Neural cell (in vitro differentiated cells): ENCODE results near the gene GAS5. TPM values are rescaled to one million over a fixed set of nuclear protein-coding genes. Genes with fewer than 3 reads are reported as not detected.

ENCODE experiments used
- H2AFZ ChIP-seq: fragments of 200-600, 300-800 bp; sonication (generic), shearing (Covaris generic); 2 replicates; pipeline ENCODE4 v1.6.0; 2014; ENCODE audit warnings: low read depth, mild to moderate bottlenecking, antibody characterized with exemption, low read length, moderate library complexity
- H3F3A ChIP-seq: fragments of 200-600 bp; shearing (Covaris generic); 2 replicates; pipeline ENCODE4 v1.6.1; 2016; ENCODE audit warnings: mild to moderate bottlenecking, moderate library complexity, mixed read lengths, antibody characterized with exemption, low read length; ENCODE audit not compliant: insufficient read depth, poor library complexity, severe bottlenecking
- H3K27ac ChIP-seq: fragments of 200-600, 300-800 bp; sonication (generic), shearing (Covaris generic); 2 replicates; pipeline ENCODE4 v1.5.1; 2014; ENCODE audit warnings: mild to moderate bottlenecking, low read length, moderate library complexity
- H3K27me3 ChIP-seq: fragments of 300-800, 200-600 bp; sonication (generic), shearing (Covaris generic); 2 replicates; pipeline ENCODE4 v1.6.0; 2014; ENCODE audit warnings: mild to moderate bottlenecking, low read depth, low read length, moderate library complexity; ENCODE audit not compliant: insufficient read depth
- H3K36me3 ChIP-seq: fragments of 300-800, 200-600 bp; sonication (generic), shearing (Covaris generic); 2 replicates; pipeline ENCODE4 v1.5.1; 2014; ENCODE audit warnings: mild to moderate bottlenecking, antibody characterized with exemption, low read length, moderate library complexity; ENCODE audit not compliant: insufficient read depth
- H3K4me2 ChIP-seq: fragments of 300-800, 200-600 bp; sonication (generic), shearing (Covaris generic); 2 replicates; pipeline ENCODE4 v1.6.0; 2014; ENCODE audit warnings: mild to moderate bottlenecking, low read length
- H3K4me3 ChIP-seq: fragments of 300-800, 200-600 bp; sonication (generic), shearing (Covaris generic); 2 replicates; pipeline ENCODE4 v1.5.1; 2014; ENCODE audit warnings: mild to moderate bottlenecking, low read length, moderate library complexity
- H3K79me2 ChIP-seq: fragments of 200-600 bp; shearing (Covaris generic); replicated peaks from 2 replicates; pipeline ENCODE4 v1.6.0; 2014; ENCODE audit warnings: mild to moderate bottlenecking, low read length, moderate library complexity; ENCODE audit not compliant: insufficient read depth
- H3K9ac ChIP-seq: fragments of 300-800, 200-600 bp; sonication (generic), shearing (Covaris generic); 2 replicates; pipeline ENCODE4 v1.6.1; 2016; ENCODE audit warnings: mild to moderate bottlenecking, low read length, mixed read lengths
- H3K9me2 ChIP-seq: fragments of 200-600 bp; shearing (Covaris generic); 2 replicates; pipeline ENCODE4 v1.6.1; 2016; ENCODE audit warnings: mild to moderate bottlenecking, low read length, mixed read lengths; ENCODE audit not compliant: insufficient read depth
- H3K9me3 ChIP-seq: fragments of 200-600, 300-800 bp; sonication (generic), shearing (Covaris generic); 2 replicates; pipeline ENCODE4 v1.6.1; 2016; ENCODE audit warnings: mild to moderate bottlenecking, mixed run types, low read length, moderate library complexity, mixed read lengths
- H4K20me1 ChIP-seq: fragments of 200-600 bp; shearing (Covaris generic); 2 replicates; pipeline ENCODE4 v1.6.1; 2016; ENCODE audit warnings: mild to moderate bottlenecking, mixed run types; ENCODE audit not compliant: insufficient read depth
- CTCF ChIP-seq: fragments of 450-650 bp; IDR thresholded peaks from 2 replicates; pipeline ENCODE4 v1.5.1; 2014; ENCODE audit warnings: antibody characterized with exemption, mild to moderate bottlenecking, moderate library complexity; ENCODE audit not compliant: poor library complexity, severe bottlenecking
- EP300 ChIP-seq: fragments of 450-650 bp; conservative IDR thresholded peaks from 2 replicates; pipeline ENCODE4 v1.6.1; 2014; ENCODE audit warnings: antibody characterized with exemption, mild to moderate bottlenecking, moderate library complexity; ENCODE audit not compliant: poor library complexity, severe bottlenecking
- EZH2 ChIP-seq: fragments of 200-600, 300-800 bp; shearing (Covaris generic), sonication (generic); IDR thresholded peaks from 2 replicates; pipeline ENCODE4 v1.6.1; 2014; ENCODE audit warnings: antibody characterized with exemption, low read length, borderline replicate concordance, mild to moderate bottlenecking; ENCODE audit not compliant: insufficient read depth, poor library complexity, severe bottlenecking
- MXI1 ChIP-seq: fragments of 450-650 bp; conservative IDR thresholded peaks from 2 replicates; pipeline ENCODE4 v1.6.1; 2014; ENCODE audit warnings: antibody characterized with exemption, mild to moderate bottlenecking; ENCODE audit not compliant: poor library complexity, severe bottlenecking
- POLR2AphosphoS5 ChIP-seq: IDR thresholded peaks from 2 replicates; pipeline ENCODE4 v1.6.1; 2012
- RAD21 ChIP-seq: fragments of 450-650 bp; conservative IDR thresholded peaks from 2 replicates; pipeline ENCODE4 v1.6.1; 2014; ENCODE audit warnings: antibody characterized with exemption, mild to moderate bottlenecking, moderate library complexity
- REST ChIP-seq: IDR thresholded peaks from 2 replicates; pipeline ENCODE4 v1.6.1; 2012; ENCODE audit warnings: borderline replicate concordance
- SMC3 ChIP-seq: fragments of 450-650 bp; conservative IDR thresholded peaks from 2 replicates; pipeline ENCODE4 v1.6.1; 2014; ENCODE audit warnings: antibody characterized with exemption, mild to moderate bottlenecking, moderate library complexity; ENCODE audit not compliant: poor library complexity
- TAF1 ChIP-seq: IDR thresholded peaks from 2 replicates; pipeline ENCODE4 v1.6.1; 2012; ENCODE audit warnings: low read depth
- polyA plus RNA-seq: library from polyadenylated mRNA; depleted of rRNA; stranded (reverse); fragments of >200 nt; gene quantifications from 2 replicates; pipeline ENCODE4 v1.2.3, GENCODE V29; 2014

The GAS5 gene
- polyA plus RNA-seq, 1 donor from 2014 or later, result 1,182 TPM

- no peaks in the 10 kb centered on the region for H3K27me3 ChIP-seq
- no peak overlapping the region for H3K4me2 ChIP-seq
- H3K9me2 ChIP-seq, result no peaks in the 10 kb centered on the region
- H3K4me3 ChIP-seq, result no peak overlapping the region
- H3K9ac ChIP-seq, result no peak overlapping the region
- no peak overlapping the region for H2AFZ ChIP-seq
- TF ChIP-seq POLR2AphosphoS5, result no peak
- no peak for TF ChIP-seq MXI1
- no peak for TF ChIP-seq REST
- TF ChIP-seq CTCF, result no peak
- TF ChIP-seq SMC3, result no peak
- TF ChIP-seq TAF1, result no peak
- TF ChIP-seq RAD21, result no peak
- TF ChIP-seq EP300, result no peak
- no peak for TF ChIP-seq EZH2
- H3K27ac ChIP-seq, result no peak overlapping the region
- H4K20me1 ChIP-seq, result no peaks in the 10 kb centered on the region
- H3K79me2 ChIP-seq, result no peaks in the 10 kb centered on the region
- peaks cover 6% of the 10 kb centered on the region for H3K36me3 ChIP-seq
- no peaks in the 10 kb centered on the region for H3K9me3 ChIP-seq
- H3F3A ChIP-seq, result no peaks in the 10 kb centered on the region
These were observed 10.5 kb upstream of the GAS5 start for GRCh38 chr1:173878251-173878650.

- H3K79me2 ChIP-seq, result no peaks in the 10 kb centered on the region
- H2AFZ ChIP-seq, result no peak overlapping the region
- no peaks in the 10 kb centered on the region for H3K27me3 ChIP-seq
- H4K20me1 ChIP-seq, result no peaks in the 10 kb centered on the region
- no peak overlapping the region for H3K4me3 ChIP-seq
- H3F3A ChIP-seq, result no peaks in the 10 kb centered on the region
- H3K9me2 ChIP-seq, result no peaks in the 10 kb centered on the region
- H3K36me3 ChIP-seq, result peaks cover 6% of the 10 kb centered on the region
- no peak overlapping the region for H3K4me2 ChIP-seq
- no peaks in the 10 kb centered on the region for H3K9me3 ChIP-seq
- H3K27ac ChIP-seq, result no peak overlapping the region
- no peak overlapping the region for H3K9ac ChIP-seq
- TF ChIP-seq EZH2, result no peak
- TF ChIP-seq CTCF, result no peak
- no peak for TF ChIP-seq POLR2AphosphoS5
- TF ChIP-seq SMC3, result no peak
- no peak for TF ChIP-seq EP300
- no peak for TF ChIP-seq REST
These were observed 8.9 kb upstream of the GAS5 start for GRCh38 chr1:173876732-173877131.
